ENCODE data around the gene LDHAL6A.

LDHAL6A gene

DNA sequence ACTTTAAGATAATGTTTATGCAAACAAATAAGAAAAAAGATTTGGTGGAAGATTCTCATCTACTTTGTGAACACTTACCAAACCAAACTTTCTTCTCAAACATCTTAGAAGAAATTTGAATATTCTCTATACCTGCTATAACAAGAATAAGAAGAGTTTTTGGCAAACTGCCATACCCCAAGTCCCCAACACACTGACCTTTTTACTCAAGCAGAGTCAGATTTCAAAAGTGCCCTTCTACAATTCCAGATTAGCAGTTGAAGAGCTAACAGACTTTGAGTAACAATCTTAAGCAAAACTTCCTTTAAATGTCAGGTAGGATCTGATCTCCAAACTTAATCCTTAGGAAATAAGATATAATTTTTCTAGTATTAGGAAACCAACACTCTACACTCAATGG lies 37.2 kb downstream of the LDHAL6A start:
- TF ChIP-seq CREB1 (IDR thresholded peaks at IDR 0.05; ENCODE audit: low read depth) = no peak
- TF ChIP-seq NFIC (IDR thresholded peaks at IDR 0.05) = peak; percentile 60; the same call in 1 of the 2 replicates
- no peak for TF ChIP-seq CEBPB (IDR thresholded peaks at IDR 0.05)
- TF ChIP-seq TCF12 (IDR thresholded peaks at IDR 0.05; ENCODE audit: low read depth) = no peak

DNA sequence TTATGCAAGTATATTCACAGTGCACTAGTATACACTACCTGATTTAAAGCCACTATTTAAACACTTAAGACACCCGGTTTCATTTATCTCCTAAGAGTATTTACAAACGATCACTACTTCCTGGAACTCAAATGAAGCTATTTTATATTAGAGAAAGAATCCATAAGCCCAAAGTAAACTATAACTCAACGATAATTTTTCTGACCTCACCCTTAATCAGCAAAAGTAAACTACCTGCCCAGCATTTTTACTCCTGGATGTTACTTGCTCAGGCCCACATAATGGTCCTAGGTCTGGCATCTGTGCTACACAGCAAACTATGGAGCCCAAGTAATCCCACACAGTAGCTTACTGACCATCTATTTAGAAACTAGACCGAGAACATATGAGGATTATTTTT lies 37.7 kb downstream of the LDHAL6A start:
- TF ChIP-seq, protein P1, sequence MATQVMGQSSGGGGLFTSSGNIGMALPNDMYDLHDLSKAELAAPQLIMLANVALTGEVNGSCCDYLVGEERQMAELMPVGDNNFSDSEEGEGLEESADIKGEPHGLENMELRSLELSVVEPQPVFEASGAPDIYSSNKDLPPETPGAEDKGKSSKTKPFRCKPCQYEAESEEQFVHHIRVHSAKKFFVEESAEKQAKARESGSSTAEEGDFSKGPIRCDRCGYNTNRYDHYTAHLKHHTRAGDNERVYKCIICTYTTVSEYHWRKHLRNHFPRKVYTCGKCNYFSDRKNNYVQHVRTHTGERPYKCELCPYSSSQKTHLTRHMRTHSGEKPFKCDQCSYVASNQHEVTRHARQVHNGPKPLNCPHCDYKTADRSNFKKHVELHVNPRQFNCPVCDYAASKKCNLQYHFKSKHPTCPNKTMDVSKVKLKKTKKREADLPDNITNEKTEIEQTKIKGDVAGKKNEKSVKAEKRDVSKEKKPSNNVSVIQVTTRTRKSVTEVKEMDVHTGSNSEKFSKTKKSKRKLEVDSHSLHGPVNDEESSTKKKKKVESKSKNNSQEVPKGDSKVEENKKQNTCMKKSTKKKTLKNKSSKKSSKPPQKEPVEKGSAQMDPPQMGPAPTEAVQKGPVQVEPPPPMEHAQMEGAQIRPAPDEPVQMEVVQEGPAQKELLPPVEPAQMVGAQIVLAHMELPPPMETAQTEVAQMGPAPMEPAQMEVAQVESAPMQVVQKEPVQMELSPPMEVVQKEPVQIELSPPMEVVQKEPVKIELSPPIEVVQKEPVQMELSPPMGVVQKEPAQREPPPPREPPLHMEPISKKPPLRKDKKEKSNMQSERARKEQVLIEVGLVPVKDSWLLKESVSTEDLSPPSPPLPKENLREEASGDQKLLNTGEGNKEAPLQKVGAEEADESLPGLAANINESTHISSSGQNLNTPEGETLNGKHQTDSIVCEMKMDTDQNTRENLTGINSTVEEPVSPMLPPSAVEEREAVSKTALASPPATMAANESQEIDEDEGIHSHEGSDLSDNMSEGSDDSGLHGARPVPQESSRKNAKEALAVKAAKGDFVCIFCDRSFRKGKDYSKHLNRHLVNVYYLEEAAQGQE (IDR thresholded peaks at IDR 0.05; ENCODE audit: low read depth) = no peak
- no peak for TF ChIP-seq TEAD4 (IDR thresholded peaks at IDR 0.05)
- no peak for TF ChIP-seq ZBTB7A (IDR thresholded peaks at IDR 0.05; ENCODE audit: low read depth)
- TF ChIP-seq FOXM1 (IDR thresholded peaks at IDR 0.05; ENCODE audit: borderline replicate concordance, low read depth) = no peak
- no peak for TF ChIP-seq TCF12 (IDR thresholded peaks at IDR 0.05; ENCODE audit: low read depth)
- TF ChIP-seq, protein P2, sequence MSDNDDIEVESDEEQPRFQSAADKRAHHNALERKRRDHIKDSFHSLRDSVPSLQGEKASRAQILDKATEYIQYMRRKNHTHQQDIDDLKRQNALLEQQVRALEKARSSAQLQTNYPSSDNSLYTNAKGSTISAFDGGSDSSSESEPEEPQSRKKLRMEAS (IDR thresholded peaks at IDR 0.05) = no peak
- TF ChIP-seq CREB1 (IDR thresholded peaks at IDR 0.05; ENCODE audit: low read depth) = no peak
- no peak for TF ChIP-seq EGR1 (IDR thresholded peaks at IDR 0.05)
- TF ChIP-seq RAD21 (IDR thresholded peaks at IDR 0.05; ENCODE audit: low read depth) = no peak
- no peak for TF ChIP-seq NFIC (IDR thresholded peaks at IDR 0.05)
- TF ChIP-seq, protein P3, sequence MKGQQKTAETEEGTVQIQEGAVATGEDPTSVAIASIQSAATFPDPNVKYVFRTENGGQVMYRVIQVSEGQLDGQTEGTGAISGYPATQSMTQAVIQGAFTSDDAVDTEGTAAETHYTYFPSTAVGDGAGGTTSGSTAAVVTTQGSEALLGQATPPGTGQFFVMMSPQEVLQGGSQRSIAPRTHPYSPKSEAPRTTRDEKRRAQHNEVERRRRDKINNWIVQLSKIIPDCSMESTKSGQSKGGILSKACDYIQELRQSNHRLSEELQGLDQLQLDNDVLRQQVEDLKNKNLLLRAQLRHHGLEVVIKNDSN (IDR thresholded peaks at IDR 0.05) = no peak
- TF ChIP-seq YY1 (IDR thresholded peaks at IDR 0.05; ENCODE audit: low read depth) = no peak
- TF ChIP-seq TAF1 (IDR thresholded peaks at IDR 0.05; ENCODE audit: low read depth) = no peak

DNA sequence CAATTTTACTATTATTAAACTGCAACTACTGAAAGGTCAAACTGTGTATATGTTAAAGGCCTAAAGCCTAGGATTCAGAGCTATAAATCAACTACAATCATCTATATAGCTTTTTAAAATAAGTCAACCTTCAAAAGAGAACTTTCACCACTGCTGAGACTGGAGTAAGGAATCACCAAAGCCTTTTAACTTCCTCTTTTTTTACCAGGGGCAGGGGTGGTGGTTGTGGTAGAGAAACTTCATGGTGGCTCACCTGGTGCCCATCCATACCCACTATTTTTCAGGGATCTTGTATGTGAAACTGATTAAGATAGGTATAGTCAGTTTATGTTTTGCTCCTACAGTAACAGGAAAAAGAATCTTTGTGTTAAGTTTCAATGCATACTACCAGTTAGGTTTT lies 39.6 kb downstream of the LDHAL6A start:
- TF ChIP-seq YY1 (IDR thresholded peaks at IDR 0.05; ENCODE audit: low read depth) = no peak
- no peak for TF ChIP-seq EGR1 (IDR thresholded peaks at IDR 0.05)
- TF ChIP-seq CEBPB (IDR thresholded peaks at IDR 0.05) = no peak
- TF ChIP-seq EP300 (IDR thresholded peaks at IDR 0.05; ENCODE audit: borderline replicate concordance) = no peak
- TF ChIP-seq, protein P3 (IDR thresholded peaks at IDR 0.05) = no peak
- TF ChIP-seq FOXM1 (IDR thresholded peaks at IDR 0.05; ENCODE audit: borderline replicate concordance, low read depth) = no peak
- TF ChIP-seq RAD21 (IDR thresholded peaks at IDR 0.05; ENCODE audit: low read depth) = no peak
- TF ChIP-seq TEAD4 (IDR thresholded peaks at IDR 0.05) = no peak
- TF ChIP-seq CREB1 (IDR thresholded peaks at IDR 0.05; ENCODE audit: low read depth) = no peak
- TF ChIP-seq, protein P2 (IDR thresholded peaks at IDR 0.05) = no peak
- TF ChIP-seq NFIC (IDR thresholded peaks at IDR 0.05) = no peak
- no peak for TF ChIP-seq TCF12 (IDR thresholded peaks at IDR 0.05; ENCODE audit: low read depth)
- no peak for TF ChIP-seq TAF1 (IDR thresholded peaks at IDR 0.05; ENCODE audit: low read depth)
- TF ChIP-seq, protein P1 (IDR thresholded peaks at IDR 0.05; ENCODE audit: low read depth) = no peak
- no peak for TF ChIP-seq ZBTB7A (IDR thresholded peaks at IDR 0.05; ENCODE audit: low read depth)

DNA sequence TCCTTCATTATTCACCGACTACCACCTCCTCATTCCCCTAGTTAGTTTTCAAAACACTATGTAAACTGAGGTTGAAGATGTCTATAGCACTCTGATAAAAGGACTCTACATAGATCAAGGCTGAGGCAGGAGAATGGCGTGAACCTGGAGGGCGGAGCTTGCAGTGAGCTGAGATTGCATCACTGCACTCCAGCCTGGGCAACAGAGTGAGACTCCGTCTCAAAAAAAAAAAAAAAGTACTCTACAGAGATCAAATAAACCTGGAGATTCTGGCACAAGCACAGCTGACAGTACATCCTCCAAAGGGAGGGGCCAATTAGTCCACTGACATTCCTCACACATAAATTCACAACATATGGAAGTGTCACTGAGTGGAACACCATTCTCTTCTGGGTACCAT lies 40.0 kb downstream of the LDHAL6A start:
- TF ChIP-seq CEBPB (IDR thresholded peaks at IDR 0.05) = 0 out of 2 replicates have a peak, but pooled peaks have one; percentile 5
- TF ChIP-seq EGR1 (IDR thresholded peaks at IDR 0.05) = no peak

DNA sequence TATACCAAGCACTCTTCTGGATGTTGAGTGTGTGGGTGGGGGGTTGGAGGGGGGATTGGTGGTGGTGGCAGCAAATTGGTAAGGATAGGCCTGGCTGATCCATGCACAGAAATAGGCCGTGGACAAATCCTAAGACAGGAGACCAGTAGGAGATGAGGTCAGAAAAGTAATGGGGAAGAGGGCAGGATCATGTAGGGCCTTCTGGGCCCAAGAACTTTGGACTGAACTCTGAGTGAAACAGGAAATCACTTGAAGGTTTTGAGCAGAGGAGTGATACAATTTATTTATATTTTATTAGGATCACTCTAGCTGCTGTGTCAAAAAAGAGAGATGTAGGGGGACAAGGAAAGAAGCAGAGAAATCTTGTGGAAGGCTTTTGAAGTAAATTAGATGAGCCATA lies 42.4 kb downstream of the LDHAL6A start:
- TF ChIP-seq NFIC (IDR thresholded peaks at IDR 0.05) (no peak), CREB1 (IDR thresholded peaks at IDR 0.05; ENCODE audit: low read depth) (no peak), TCF12 (IDR thresholded peaks at IDR 0.05; ENCODE audit: low read depth) (no peak), TAF1 (IDR thresholded peaks at IDR 0.05; ENCODE audit: low read depth) (no peak), TEAD4 (IDR thresholded peaks at IDR 0.05) (no peak), EGR1 (IDR thresholded peaks at IDR 0.05) (no peak), YY1 (IDR thresholded peaks at IDR 0.05; ENCODE audit: low read depth) (no peak), ZBTB7A (IDR thresholded peaks at IDR 0.05; ENCODE audit: low read depth) (no peak), FOXM1 (IDR thresholded peaks at IDR 0.05; ENCODE audit: borderline replicate concordance, low read depth) (no peak), RAD21 (IDR thresholded peaks at IDR 0.05; ENCODE audit: low read depth) (no peak), CEBPB (IDR thresholded peaks at IDR 0.05) (no peak), EP300 (IDR thresholded peaks at IDR 0.05; ENCODE audit: borderline replicate concordance) (no peak)
- TF ChIP-seq, protein P3 (IDR thresholded peaks at IDR 0.05) = no peak
- TF ChIP-seq, protein P1 (IDR thresholded peaks at IDR 0.05; ENCODE audit: low read depth) = no peak
- TF ChIP-seq, protein P2 (IDR thresholded peaks at IDR 0.05) = no peak
